Uterus (tissue), 4 donors: ENCODE data around the gene RNF141. TPM values are rescaled to one million over a fixed set of nuclear protein-coding genes. Genes with fewer than 3 reads are reported as not detected.

ENCODE experiments used
- DNase-seq, 2 donors: peaks; one replicate each; pipeline ENCODE4 v3.0.0-alpha.2; 2019 to 2020
- H3K27ac ChIP-seq, 2 donors: fragments of 200-600 bp; sonication (generic); 1 replicate in 1 of 2; 2 replicates in 1 of 2; pipeline ENCODE4 v1.5.1; 2016 to 2018
- H3K27me3 ChIP-seq, 2 donors: fragments of 200-600 bp; sonication (generic); one replicate each; pipeline ENCODE4 v1.5.1; 2018 to 2019; ENCODE audit warnings: control low read depth in 1 of 2
- H3K36me3 ChIP-seq, 2 donors: fragments of 200-600 bp; sonication (generic); one replicate each; pipeline ENCODE4 v1.5.1; 2019; ENCODE audit warnings: control low read depth in 1 of 2
- H3K4me1 ChIP-seq, 2 donors: fragments of 200-600 bp; sonication (generic); one replicate each; pipeline ENCODE4 v1.5.1; 2018 to 2019; ENCODE audit warnings: control low read depth in 1 of 2
- H3K4me3 ChIP-seq, 2 donors: fragments of 200-600 bp; sonication (generic); 1 replicate in 1 of 2; 2 replicates in 1 of 2; pipeline ENCODE4 v1.5.1; 2018 to 2019; ENCODE audit warnings: mild to moderate bottlenecking in 1 of 2
- H3K9me3 ChIP-seq, 2 donors: fragments of 200-600 bp; sonication (generic); one replicate each; pipeline ENCODE4 v1.5.1; 2019; ENCODE audit warnings: control low read depth in 1 of 2
- CTCF ChIP-seq, 4 experiments: fragments of 200-600 bp in 2 of 4; fragments of 450-650 bp in 2 of 4; sonication (generic) in 2 of 4; IDR thresholded peaks; one replicate each; pipeline ENCODE4 v1.5.1; 2016 to 2019; ENCODE audit warnings: antibody characterized with exemption in 4 of 4, mild to moderate bottlenecking in 2 of 4, moderate library complexity in 1 of 4
- POLR2A ChIP-seq, 2 donors: fragments of 450-650 bp; IDR thresholded peaks; one replicate each; pipeline ENCODE4 v1.6.1; 2016; ENCODE audit warnings: antibody characterized with exemption in 2 of 2, mild to moderate bottlenecking in 1 of 2, moderate library complexity in 1 of 2
- intact Hi-C: fragments of 100-400 bp; cut with DNase I; formaldehyde crosslinking; loops from one replicate; pipeline ENCODE4 v1.15.1; 2023; ENCODE audit warnings: low total_unique reads
- total RNA-seq, 4 donors: library from RNA; depleted of rRNA in 3 of 4; stranded (reverse); fragments of >200 nt in 3 of 4; gene quantifications; one replicate each; pipeline versions ENCODE4 v1.1.0 to v1.2.4, GENCODE V29; 2014 to 2023
- donor health status: DM: yes; HTN: yes; CAD: no.

Gene RNF141
- total RNA-seq, 4 donors from 2014 or later = 19.7 to 49.7 (median 25.2) TPM

- Histone ChIP-seq H3K27ac (peak overlapping the region; percentile 50 to 78), H3K4me1 (peaks cover 9 to 12% of the 10 kb centered on the region in 2 donors), H3K4me3 (no peak overlapping the region), H3K36me3 (no peaks in the 10 kb centered on the region), H3K9me3 (no peaks in the 10 kb centered on the region), H3K27me3 (no peaks in the 10 kb centered on the region)
- DNase-seq = peak; percentile 57 to 58
- TF ChIP-seq POLR2A (IDR thresholded peaks at IDR 0.05) = no peak
- TF ChIP-seq CTCF (IDR thresholded peaks at IDR 0.05) = no peak
- intact Hi-C loops = no loop called here
Measured at GRCh38 chr11:10584071-10584501, 43.1 kb upstream of the RNF141 start.

GRCh38 chr11:10581481-10582019 is 40.6 kb upstream of the RNF141 start:
- Histone ChIP-seq H3K9me3 (no peaks in the 10 kb centered on the region), H3K36me3 (no peaks in the 10 kb centered on the region), H3K27me3 (no peaks in the 10 kb centered on the region), H3K4me3 (no peak overlapping the region), H3K27ac (peak overlapping the region; percentile 32), H3K4me1 (peaks cover 9 to 11% of the 10 kb centered on the region in 2 donors)
- no peak for DNase-seq
- no peak for TF ChIP-seq CTCF (IDR thresholded peaks at IDR 0.05)
- TF ChIP-seq POLR2A (IDR thresholded peaks at IDR 0.05) = no peak
- intact Hi-C loops = no loop called here

- Histone ChIP-seq H3K4me1 (peaks cover 2 to 9% of the 10 kb centered on the region in 2 donors), H3K36me3 (no peaks in the 10 kb centered on the region)
Measured at GRCh38 chr11:10580623-10581022, 39.6 kb upstream of the RNF141 start.

GRCh38 chr11:10579700-10580099 is 38.7 kb upstream of the RNF141 start:
- no peak overlapping the region for H3K27ac ChIP-seq
- peaks cover 0 to 5% of the 10 kb centered on the region in 2 donors for H3K4me1 ChIP-seq
- no peaks in the 10 kb centered on the region for H3K27me3 ChIP-seq
- intact Hi-C loops = no loop called here
- H3K4me3 ChIP-seq = no peak overlapping the region
- no peaks in the 10 kb centered on the region for H3K9me3 ChIP-seq
- DNase-seq = no peak
- TF ChIP-seq CTCF (IDR thresholded peaks at IDR 0.05) (no peak), POLR2A (IDR thresholded peaks at IDR 0.05) (no peak)
- no peaks in the 10 kb centered on the region for H3K36me3 ChIP-seq

More at GRCh38 chr11:10580623-10581022, 39.6 kb upstream of the RNF141 start:
- peak overlapping the region in 1 of 2 donors; percentile 32 for H3K27ac ChIP-seq
- TF ChIP-seq CTCF (IDR thresholded peaks at IDR 0.05) (no peak), POLR2A (IDR thresholded peaks at IDR 0.05) (no peak)
- H3K27me3 ChIP-seq = no peaks in the 10 kb centered on the region
- no peak overlapping the region for H3K4me3 ChIP-seq
- intact Hi-C loops = no loop called here
- no peaks in the 10 kb centered on the region for H3K9me3 ChIP-seq
- no peak for DNase-seq

- H3K9me3 ChIP-seq = no peaks in the 10 kb centered on the region
- no peaks in the 10 kb centered on the region for H3K36me3 ChIP-seq
- no peak overlapping the region for H3K4me3 ChIP-seq
- H3K27ac ChIP-seq = no peak overlapping the region
- H3K4me1 ChIP-seq = no peaks in the 10 kb centered on the region
- no peak for DNase-seq
- no peak for TF ChIP-seq POLR2A (IDR thresholded peaks at IDR 0.05)
- TF ChIP-seq CTCF (IDR thresholded peaks at IDR 0.05) = no peak
- intact Hi-C loops = no loop called here
- no peaks in the 10 kb centered on the region for H3K27me3 ChIP-seq
Measured at GRCh38 chr11:10576035-10576398, 35.0 kb upstream of the RNF141 start.
